ENCODE data around the gene DNAH11. TPM values are rescaled to one million over a fixed set of nuclear protein-coding genes. Genes with fewer than 3 reads are reported as not detected.

Gene DNAH11
- total RNA-seq, 1 experiment from 2014 or later: 0.39 TPM

GRCh38 chr7:21908746-21909145 lies 365.9 kb downstream of the DNAH11 start:
- DNase-seq (ENCODE audit: low read depth, low spot score): no peak
- BruUV-seq (replicated peaks): no TSS peak
- Histone ChIP-seq H3K79me2 (ENCODE audit: insufficient read depth, low read length) (peaks cover 12% of the 10 kb centered on the region; the same call in 1 of the 2 replicates), H2AFZ (ENCODE audit: low read depth, low read length, poor library complexity, severe bottlenecking) (no peak overlapping the region), H3K9me2 (ENCODE audit: insufficient read depth) (no peaks in the 10 kb centered on the region), H3K27ac (ENCODE audit: low read depth, low read length) (no peak overlapping the region), H3K27me3 (ENCODE audit: insufficient read depth, low read length) (no peaks in the 10 kb centered on the region), H3K4me3 (replicated peaks in 1 of 2; ENCODE audit: low read depth in 1 of 2, low read length in 2 of 2) (no peak overlapping the region), H3K4me1 (ENCODE audit: control insufficient read depth in 1 of 2, insufficient read depth in 2 of 2, low read length in 2 of 2) (no peaks in the 10 kb centered on the region), H3K9me3 (ENCODE audit: control insufficient read depth in 1 of 2, insufficient read depth in 1 of 2, low read depth in 1 of 2, low read length in 2 of 2) (no peaks in the 10 kb centered on the region), H3K4me2 (ENCODE audit: low read length) (no peak overlapping the region), H4K20me1 (ENCODE audit: insufficient read depth) (no peaks in the 10 kb centered on the region), H3K9ac (ENCODE audit: low read length) (no peak overlapping the region), H3K36me3 (ENCODE audit: control insufficient read depth in 1 of 2, insufficient read depth in 2 of 2, low read length in 2 of 2) (peaks cover 45 to 54% of the 10 kb centered on the region in 2 experiments; a peak in 3 of 4 replicates)
- no peak for TF ChIP-seq ELF1 (IDR thresholded peaks at IDR 0.05; ENCODE audit: borderline replicate concordance, low read depth)
- no peak for TF ChIP-seq FOSL1 (IDR thresholded peaks at IDR 0.05; ENCODE audit: low read depth)
- TF ChIP-seq, protein P1, sequence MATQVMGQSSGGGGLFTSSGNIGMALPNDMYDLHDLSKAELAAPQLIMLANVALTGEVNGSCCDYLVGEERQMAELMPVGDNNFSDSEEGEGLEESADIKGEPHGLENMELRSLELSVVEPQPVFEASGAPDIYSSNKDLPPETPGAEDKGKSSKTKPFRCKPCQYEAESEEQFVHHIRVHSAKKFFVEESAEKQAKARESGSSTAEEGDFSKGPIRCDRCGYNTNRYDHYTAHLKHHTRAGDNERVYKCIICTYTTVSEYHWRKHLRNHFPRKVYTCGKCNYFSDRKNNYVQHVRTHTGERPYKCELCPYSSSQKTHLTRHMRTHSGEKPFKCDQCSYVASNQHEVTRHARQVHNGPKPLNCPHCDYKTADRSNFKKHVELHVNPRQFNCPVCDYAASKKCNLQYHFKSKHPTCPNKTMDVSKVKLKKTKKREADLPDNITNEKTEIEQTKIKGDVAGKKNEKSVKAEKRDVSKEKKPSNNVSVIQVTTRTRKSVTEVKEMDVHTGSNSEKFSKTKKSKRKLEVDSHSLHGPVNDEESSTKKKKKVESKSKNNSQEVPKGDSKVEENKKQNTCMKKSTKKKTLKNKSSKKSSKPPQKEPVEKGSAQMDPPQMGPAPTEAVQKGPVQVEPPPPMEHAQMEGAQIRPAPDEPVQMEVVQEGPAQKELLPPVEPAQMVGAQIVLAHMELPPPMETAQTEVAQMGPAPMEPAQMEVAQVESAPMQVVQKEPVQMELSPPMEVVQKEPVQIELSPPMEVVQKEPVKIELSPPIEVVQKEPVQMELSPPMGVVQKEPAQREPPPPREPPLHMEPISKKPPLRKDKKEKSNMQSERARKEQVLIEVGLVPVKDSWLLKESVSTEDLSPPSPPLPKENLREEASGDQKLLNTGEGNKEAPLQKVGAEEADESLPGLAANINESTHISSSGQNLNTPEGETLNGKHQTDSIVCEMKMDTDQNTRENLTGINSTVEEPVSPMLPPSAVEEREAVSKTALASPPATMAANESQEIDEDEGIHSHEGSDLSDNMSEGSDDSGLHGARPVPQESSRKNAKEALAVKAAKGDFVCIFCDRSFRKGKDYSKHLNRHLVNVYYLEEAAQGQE (IDR thresholded peaks at IDR 0.05; ENCODE audit: low read depth): no peak
- TF ChIP-seq CBX3 (IDR thresholded peaks at IDR 0.05; ENCODE audit: low read depth): no peak
- TF ChIP-seq ZBTB33 (IDR thresholded peaks at IDR 0.05; ENCODE audit: extremely low read depth, insufficient replicate concordance, low read length): no peak
- no peak for TF ChIP-seq EZH2 (IDR thresholded peaks at IDR 0.05)
- no peak for TF ChIP-seq JUND (IDR thresholded peaks at IDR 0.05)
- no peak for TF ChIP-seq CTCF (IDR thresholded peaks at IDR 0.05 in 2 of 3, conservative IDR thresholded peaks at IDR 0.05 in 1 of 3; ENCODE audit: borderline replicate concordance in 1 of 3, insufficient read depth in 1 of 3, low read depth in 2 of 3, low read length in 2 of 3)
- TF ChIP-seq MAX (IDR thresholded peaks at IDR 0.05): no peak
- TF ChIP-seq RAD21 (IDR thresholded peaks at IDR 0.05; ENCODE audit: low read depth): no peak
- no peak for TF ChIP-seq YY1 (IDR thresholded peaks at IDR 0.05; ENCODE audit: extremely low read depth, insufficient replicate concordance, low read depth, low read length)
- no peak for TF ChIP-seq TCF7L2 (IDR thresholded peaks at IDR 0.05; ENCODE audit: borderline replicate concordance, extremely low read depth, insufficient read depth, insufficient read length)
- TF ChIP-seq, protein P2, sequence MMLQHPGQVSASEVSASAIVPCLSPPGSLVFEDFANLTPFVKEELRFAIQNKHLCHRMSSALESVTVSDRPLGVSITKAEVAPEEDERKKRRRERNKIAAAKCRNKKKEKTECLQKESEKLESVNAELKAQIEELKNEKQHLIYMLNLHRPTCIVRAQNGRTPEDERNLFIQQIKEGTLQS (IDR thresholded peaks at IDR 0.05): no peak
- TF ChIP-seq EGR1 (IDR thresholded peaks at IDR 0.05; ENCODE audit: low read depth): no peak
- TF ChIP-seq ZFX (IDR thresholded peaks at IDR 0.05): no peak
- no peak for TF ChIP-seq SIN3A (IDR thresholded peaks at IDR 0.05; ENCODE audit: low read depth)
- no peak for TF ChIP-seq POLR2AphosphoS5 (IDR thresholded peaks at IDR 0.05; ENCODE audit: low read depth, low read length)
- TF ChIP-seq EZH2phosphoT487 (IDR thresholded peaks at IDR 0.05; ENCODE audit: borderline replicate concordance): no peak
- ChIA-PET CTCF (no interaction called here), RAD21 (ENCODE audit: low non-redundant PET in 1 of 2, low total read pairs in 2 of 2, uncharacterized antibody in 2 of 2, unreplicated experiment in 2 of 2) (no interaction called here), POLR2A (no interaction called here)
- intact Hi-C loops (cut with micrococcal nuclease): no loop called here
- no peak for ATAC-seq

All from HCT116 (cell line).